Cerebellar cortex (tissue), 1 donor: Measurements from ENCODE around the gene GAGE12E.
"Not testable (repeated sequence)": the region's sequence is repeated elsewhere in the genome, so short reads cannot be mapped to it uniquely, and the experiment has no call there.

Experiments used
- DNase-seq: peaks from one replicate; pipeline ENCODE4 v3.0.0-alpha.2; 2015; ENCODE audit warnings: low spot score

GAGE12E gene, protein sequence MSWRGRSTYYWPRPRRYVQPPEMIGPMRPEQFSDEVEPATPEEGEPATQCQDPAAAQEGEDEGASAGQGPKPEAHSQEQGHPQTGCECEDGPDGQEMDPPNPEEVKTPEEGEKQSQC

DNA sequence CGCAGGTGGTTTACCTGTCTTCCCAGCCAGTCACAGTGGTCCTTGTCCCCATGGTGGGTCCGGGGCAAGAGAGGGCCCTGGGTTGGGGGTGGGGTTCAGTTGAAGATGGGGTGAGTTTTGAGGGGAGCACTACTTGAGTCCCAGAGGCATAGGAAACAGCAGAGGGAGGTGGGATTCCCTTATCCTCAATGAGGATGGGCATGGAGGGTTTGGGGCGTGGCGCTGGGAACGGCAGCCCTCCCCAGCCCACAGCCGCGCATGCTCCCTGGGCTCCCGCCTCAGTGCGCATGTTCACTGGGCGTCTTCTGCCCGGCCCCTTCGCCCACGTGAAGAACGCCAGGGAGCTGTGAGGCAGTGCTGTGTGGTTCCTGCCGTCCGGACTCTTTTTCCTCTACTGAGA is at the start of gene GAGE12E:
Gene GAGE12E (plus strand): TSS at position 301 of the 400 bp plus-strand sequence. CDS start 1,155 bp downstream, outside the sequence.
- not testable (repeated sequence) for DNase-seq

DNA sequence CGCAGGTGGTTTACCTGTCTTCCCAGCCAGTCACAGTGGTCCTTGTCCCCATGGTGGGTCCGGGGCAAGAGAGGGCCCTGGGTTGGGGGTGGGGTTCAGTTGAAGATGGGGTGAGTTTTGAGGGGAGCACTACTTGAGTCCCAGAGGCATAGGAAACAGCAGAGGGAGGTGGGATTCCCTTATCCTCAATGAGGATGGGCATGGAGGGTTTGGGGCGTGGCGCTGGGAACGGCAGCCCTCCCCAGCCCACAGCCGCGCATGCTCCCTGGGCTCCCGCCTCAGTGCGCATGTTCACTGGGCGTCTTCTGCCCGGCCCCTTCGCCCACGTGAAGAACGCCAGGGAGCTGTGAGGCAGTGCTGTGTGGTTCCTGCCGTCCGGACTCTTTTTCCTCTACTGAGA is 19.2 kb upstream of the GAGE12E start, which contains the start of gene GAGE12C:
Gene GAGE12C (plus strand): TSS at position 301 of the 400 bp plus-strand sequence. CDS start 1,155 bp downstream, outside the sequence.
- not testable (repeated sequence) for DNase-seq

DNA sequence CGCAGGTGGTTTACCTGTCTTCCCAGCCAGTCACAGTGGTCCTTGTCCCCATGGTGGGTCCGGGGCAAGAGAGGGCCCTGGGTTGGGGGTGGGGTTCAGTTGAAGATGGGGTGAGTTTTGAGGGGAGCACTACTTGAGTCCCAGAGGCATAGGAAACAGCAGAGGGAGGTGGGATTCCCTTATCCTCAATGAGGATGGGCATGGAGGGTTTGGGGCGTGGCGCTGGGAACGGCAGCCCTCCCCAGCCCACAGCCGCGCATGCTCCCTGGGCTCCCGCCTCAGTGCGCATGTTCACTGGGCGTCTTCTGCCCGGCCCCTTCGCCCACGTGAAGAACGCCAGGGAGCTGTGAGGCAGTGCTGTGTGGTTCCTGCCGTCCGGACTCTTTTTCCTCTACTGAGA is 9.7 kb upstream of the GAGE12E start, which contains the start of gene GAGE12D:
Gene GAGE12D (plus strand): TSS at position 301 of the 400 bp plus-strand sequence. CDS start 1,155 bp downstream, outside the sequence.
- not testable (repeated sequence) for DNase-seq

DNA sequence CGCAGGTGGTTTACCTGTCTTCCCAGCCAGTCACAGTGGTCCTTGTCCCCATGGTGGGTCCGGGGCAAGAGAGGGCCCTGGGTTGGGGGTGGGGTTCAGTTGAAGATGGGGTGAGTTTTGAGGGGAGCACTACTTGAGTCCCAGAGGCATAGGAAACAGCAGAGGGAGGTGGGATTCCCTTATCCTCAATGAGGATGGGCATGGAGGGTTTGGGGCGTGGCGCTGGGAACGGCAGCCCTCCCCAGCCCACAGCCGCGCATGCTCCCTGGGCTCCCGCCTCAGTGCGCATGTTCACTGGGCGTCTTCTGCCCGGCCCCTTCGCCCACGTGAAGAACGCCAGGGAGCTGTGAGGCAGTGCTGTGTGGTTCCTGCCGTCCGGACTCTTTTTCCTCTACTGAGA is 9.5 kb downstream of the GAGE12E start, which contains the start of gene GAGE12F:
Gene GAGE12F (plus strand): TSS at position 301 of the 400 bp plus-strand sequence. CDS start 1,155 bp downstream, outside the sequence.
- not testable (repeated sequence) for DNase-seq

DNA sequence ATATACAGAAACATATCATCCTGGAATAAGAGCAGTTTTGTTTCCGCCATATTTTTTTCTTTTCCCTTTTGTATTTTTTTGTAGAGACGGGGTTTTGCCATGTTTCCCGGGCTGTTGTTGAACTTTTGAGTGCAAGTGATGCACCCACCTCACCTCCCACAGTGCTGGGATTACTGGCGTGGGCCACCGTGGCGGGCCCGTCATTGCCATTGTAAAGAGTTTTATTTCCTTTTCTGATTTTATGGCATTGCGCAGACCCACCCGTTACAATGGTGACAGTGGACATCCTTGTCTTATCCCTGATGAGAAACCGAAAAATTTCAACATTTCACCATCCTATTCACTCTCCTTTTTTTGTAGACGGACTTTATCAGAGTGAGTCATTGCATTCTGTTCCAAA is 17.6 kb downstream of the GAGE12E start:
- not testable (repeated sequence) for DNase-seq

DNA sequence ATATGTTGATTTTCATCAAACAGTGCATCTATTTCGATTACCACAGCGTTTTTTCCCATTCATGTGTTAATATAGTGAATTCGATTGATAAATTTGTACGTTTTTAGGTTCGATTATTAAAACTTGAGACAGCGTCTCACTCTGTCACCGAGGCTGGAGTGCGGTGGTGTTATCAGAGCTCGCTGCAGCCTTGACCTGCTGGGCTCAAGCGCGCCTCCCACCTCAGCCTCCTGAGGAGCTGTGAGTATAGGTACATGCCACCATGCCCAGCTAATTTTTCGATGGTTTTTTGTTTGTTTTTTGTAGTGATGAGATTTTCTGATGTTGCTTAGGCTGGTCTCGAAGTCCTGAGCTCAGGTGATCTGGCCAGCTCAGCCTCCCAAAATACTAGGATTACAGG is 18.1 kb downstream of the GAGE12E start:
- not testable (repeated sequence) for DNase-seq

DNA sequence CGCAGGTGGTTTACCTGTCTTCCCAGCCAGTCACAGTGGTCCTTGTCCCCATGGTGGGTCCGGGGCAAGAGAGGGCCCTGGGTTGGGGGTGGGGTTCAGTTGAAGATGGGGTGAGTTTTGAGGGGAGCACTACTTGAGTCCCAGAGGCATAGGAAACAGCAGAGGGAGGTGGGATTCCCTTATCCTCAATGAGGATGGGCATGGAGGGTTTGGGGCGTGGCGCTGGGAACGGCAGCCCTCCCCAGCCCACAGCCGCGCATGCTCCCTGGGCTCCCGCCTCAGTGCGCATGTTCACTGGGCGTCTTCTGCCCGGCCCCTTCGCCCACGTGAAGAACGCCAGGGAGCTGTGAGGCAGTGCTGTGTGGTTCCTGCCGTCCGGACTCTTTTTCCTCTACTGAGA is 19.0 kb downstream of the GAGE12E start, which contains the start of gene GAGE12G:
Gene GAGE12G (plus strand): TSS at position 301 of the 400 bp plus-strand sequence. CDS start 1,155 bp downstream, outside the sequence.
- not testable (repeated sequence) for DNase-seq

DNA sequence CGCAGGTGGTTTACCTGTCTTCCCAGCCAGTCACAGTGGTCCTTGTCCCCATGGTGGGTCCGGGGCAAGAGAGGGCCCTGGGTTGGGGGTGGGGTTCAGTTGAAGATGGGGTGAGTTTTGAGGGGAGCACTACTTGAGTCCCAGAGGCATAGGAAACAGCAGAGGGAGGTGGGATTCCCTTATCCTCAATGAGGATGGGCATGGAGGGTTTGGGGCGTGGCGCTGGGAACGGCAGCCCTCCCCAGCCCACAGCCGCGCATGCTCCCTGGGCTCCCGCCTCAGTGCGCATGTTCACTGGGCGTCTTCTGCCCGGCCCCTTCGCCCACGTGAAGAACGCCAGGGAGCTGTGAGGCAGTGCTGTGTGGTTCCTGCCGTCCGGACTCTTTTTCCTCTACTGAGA is 28.6 kb downstream of the GAGE12E start, which contains the start of gene GAGE12H:
Gene GAGE12H (plus strand): TSS at position 301 of the 400 bp plus-strand sequence. CDS start 1,155 bp downstream, outside the sequence.
- not testable (repeated sequence) for DNase-seq

DNA sequence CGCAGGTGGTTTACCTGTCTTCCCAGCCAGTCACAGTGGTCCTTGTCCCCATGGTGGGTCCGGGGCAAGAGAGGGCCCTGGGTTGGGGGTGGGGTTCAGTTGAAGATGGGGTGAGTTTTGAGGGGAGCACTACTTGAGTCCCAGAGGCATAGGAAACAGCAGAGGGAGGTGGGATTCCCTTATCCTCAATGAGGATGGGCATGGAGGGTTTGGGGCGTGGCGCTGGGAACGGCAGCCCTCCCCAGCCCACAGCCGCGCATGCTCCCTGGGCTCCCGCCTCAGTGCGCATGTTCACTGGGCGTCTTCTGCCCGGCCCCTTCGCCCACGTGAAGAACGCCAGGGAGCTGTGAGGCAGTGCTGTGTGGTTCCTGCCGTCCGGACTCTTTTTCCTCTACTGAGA is 38.1 kb downstream of the GAGE12E start, which contains the start of gene GAGE2A:
Gene GAGE2A (plus strand): TSS at position 301 of the 400 bp plus-strand sequence. CDS start 1,155 bp downstream, outside the sequence.
- not testable (repeated sequence) for DNase-seq

DNA sequence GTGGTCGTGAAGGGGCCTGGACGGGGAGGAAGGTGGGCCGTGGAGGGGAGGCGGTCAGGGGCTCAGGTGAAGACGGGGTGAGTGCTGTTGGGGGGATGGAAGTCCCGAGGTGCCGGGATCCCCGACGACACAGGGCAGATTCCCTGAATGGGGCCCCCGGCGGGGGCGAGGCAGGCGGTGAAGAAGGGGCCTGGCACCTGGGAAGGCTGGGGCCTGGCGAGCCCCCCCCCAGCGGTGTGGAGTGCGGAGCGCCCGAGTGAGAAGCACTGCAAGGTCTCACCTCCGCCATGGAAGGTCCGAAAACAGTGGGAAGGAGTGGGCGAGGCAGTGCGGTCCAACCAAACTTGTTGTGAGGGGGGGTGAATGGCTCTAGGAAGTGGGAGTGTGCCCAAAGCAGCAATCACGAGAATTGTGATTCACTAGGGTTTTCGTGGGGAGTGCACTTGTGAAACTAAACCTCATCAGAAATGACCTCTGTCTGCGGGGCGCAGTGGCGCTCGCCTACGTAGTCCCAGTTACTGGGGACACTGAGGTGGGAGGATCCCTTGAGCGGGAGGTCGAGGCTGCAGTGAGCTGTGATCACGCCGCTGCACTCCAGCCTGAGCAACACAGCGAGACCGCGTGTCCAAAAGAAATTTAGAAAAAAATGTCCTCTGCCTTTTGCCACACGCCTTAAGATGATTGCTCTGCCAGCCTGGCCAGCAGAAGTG is 38.8 kb downstream of the GAGE12E start:
- not testable (repeated sequence) for DNase-seq

DNA sequence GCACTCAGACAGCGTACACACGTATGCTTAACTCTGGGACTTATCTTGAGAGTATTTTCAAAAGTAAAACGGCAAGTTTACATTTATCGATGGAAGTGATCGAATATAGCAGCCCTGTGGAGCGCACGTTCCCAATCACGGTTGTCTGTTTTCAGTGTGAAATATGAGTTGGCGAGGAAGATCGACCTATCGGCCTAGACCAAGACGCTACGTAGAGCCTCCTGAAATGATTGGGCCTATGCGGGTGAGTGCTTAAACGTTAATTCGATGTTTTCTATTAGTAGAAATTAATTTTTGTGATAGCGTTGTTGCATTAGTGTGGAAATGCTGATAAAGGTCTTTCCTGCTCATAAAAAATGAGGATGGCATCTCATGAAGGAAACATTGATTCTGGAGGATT is 39.4 kb downstream of the GAGE12E start:
- not testable (repeated sequence) for DNase-seq

DNA sequence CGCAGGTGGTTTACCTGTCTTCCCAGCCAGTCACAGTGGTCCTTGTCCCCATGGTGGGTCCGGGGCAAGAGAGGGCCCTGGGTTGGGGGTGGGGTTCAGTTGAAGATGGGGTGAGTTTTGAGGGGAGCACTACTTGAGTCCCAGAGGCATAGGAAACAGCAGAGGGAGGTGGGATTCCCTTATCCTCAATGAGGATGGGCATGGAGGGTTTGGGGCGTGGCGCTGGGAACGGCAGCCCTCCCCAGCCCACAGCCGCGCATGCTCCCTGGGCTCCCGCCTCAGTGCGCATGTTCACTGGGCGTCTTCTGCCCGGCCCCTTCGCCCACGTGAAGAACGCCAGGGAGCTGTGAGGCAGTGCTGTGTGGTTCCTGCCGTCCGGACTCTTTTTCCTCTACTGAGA is 47.6 kb downstream of the GAGE12E start, which contains the start of gene GAGE1:
Gene GAGE1 (plus strand): TSS at position 301 of the 400 bp plus-strand sequence. CDS start 1,155 bp downstream, outside the sequence.
- DNase-seq = not testable (repeated sequence)
